ENCODE measurements around the gene PDXP.

Gene PDXP

DNA sequence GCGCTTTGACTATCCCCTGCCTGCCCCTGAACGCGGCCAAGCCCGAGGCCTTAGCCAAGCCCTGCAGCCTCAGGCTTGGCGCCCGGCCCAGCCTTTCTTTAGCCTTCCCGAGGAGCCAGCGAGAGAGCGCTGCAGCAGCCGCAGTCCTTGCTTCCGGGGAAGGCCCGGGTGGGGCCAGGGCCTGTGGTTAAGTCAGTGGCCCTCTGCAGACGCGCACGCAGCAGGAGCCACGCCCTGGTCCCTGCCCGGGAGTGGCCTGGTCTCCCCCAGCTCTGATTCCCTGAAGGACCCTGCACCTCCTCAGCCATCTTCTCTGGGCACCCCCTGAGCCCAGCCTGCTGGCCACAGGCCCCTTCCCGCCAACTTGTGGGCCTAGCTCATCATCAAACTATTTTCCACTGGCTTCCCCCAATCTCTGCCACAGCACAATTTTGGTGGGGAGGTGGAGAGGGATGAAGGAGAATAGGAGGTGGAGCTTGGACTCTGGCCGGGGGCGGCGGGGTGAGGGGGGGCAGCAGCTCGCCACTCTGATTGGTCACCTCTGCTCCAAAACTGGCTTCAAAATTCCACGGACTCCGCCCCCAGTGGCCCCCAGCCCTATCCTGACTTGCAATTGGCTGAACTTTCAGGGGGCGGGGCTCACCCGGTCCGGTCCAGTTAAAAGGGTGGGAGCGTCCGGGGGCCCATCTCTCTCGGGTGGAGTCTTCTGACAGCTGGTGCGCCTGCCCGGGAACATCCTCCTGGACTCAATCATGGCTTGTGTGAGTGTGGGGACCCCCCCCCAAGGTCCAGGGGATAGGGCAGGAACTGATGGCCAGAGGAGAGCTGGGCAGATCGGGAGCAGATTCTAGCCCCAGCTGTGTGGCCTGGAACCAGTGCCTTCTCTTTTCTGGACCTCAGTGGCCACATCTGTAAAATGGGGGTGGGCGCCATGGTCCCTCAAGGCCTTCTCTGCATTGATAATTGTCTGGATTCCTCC, 16.7 kb downstream of the PDXP start, which contains the start of gene LGALS1 (continued):
- peak; percentile 83 for TF ChIP-seq ZBTB44 (tag by site-specific recombination; IDR thresholded peaks at IDR 0.05)
- no peak for TF ChIP-seq ZNF214 (tag by site-specific recombination; IDR thresholded peaks at IDR 0.05; ENCODE audit: borderline replicate concordance)
- TF ChIP-seq ZNF623 (tag by site-specific recombination; IDR thresholded peaks at IDR 0.05), result 0 out of 2 replicates have a peak, but pooled peaks have one; percentile 7
- TF ChIP-seq ZNF416 (tag by site-specific recombination; IDR thresholded peaks at IDR 0.05), result no peak
- no peak for TF ChIP-seq ZNF433 (tag by site-specific recombination; IDR thresholded peaks at IDR 0.05; ENCODE audit: low read depth)
- TF ChIP-seq ZNF560 (tag by site-specific recombination; IDR thresholded peaks at IDR 0.05; ENCODE audit: borderline replicate concordance), result no peak
- no peak for TF ChIP-seq ZNF76 (tag by site-specific recombination; IDR thresholded peaks at IDR 0.05; ENCODE audit: borderline replicate concordance, low read depth)
- TF ChIP-seq ZSCAN23 (tag by site-specific recombination; IDR thresholded peaks at IDR 0.05), result no peak
- TF ChIP-seq ZNF391 (tag by site-specific recombination; IDR thresholded peaks at IDR 0.05; ENCODE audit: borderline replicate concordance, low read depth), result no peak
- no peak for TF ChIP-seq ZNF473 (tag by site-specific recombination; IDR thresholded peaks at IDR 0.05)
- TF ChIP-seq MZF1 (tag by site-specific recombination; IDR thresholded peaks at IDR 0.05; ENCODE audit: borderline replicate concordance), result no peak
- TF ChIP-seq ZNF146 (tag by site-specific recombination; IDR thresholded peaks at IDR 0.05), result no peak
- no peak; the same call in 1 of the 2 replicates for TF ChIP-seq ZSCAN30 (tag by site-specific recombination; IDR thresholded peaks at IDR 0.05)
- TF ChIP-seq ZNF155 (tag by site-specific recombination; IDR thresholded peaks at IDR 0.05), result no peak
- no peak for TF ChIP-seq ZNF792 (tag by site-specific recombination; IDR thresholded peaks at IDR 0.05)
- TF ChIP-seq, protein P1, sequence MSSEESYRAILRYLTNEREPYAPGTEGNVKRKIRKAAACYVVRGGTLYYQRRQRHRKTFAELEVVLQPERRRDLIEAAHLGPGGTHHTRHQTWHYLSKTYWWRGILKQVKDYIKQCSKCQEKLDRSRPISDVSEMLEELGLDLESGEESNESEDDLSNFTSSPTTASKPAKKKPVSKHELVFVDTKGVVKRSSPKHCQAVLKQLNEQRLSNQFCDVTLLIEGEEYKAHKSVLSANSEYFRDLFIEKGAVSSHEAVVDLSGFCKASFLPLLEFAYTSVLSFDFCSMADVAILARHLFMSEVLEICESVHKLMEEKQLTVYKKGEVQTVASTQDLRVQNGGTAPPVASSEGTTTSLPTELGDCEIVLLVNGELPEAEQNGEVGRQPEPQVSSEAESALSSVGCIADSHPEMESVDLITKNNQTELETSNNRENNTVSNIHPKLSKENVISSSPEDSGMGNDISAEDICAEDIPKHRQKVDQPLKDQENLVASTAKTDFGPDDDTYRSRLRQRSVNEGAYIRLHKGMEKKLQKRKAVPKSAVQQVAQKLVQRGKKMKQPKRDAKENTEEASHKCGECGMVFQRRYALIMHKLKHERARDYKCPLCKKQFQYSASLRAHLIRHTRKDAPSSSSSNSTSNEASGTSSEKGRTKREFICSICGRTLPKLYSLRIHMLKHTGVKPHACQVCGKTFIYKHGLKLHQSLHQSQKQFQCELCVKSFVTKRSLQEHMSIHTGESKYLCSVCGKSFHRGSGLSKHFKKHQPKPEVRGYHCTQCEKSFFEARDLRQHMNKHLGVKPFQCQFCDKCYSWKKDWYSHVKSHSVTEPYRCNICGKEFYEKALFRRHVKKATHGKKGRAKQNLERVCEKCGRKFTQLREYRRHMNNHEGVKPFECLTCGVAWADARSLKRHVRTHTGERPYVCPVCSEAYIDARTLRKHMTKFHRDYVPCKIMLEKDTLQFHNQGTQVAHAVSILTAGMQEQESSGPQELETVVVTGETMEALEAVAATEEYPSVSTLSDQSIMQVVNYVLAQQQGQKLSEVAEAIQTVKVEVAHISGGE (tag by site-specific recombination; conservative IDR thresholded peaks at IDR 0.05; ENCODE audit: low read depth), result no peak
- peak; percentile 75 for TF ChIP-seq ZEB2 (tag by site-specific recombination; IDR thresholded peaks at IDR 0.05)
- TF ChIP-seq ZNF830 (tag by site-specific recombination; IDR thresholded peaks at IDR 0.05; ENCODE audit: low read depth), result no peak
- no peak for TF ChIP-seq ZNF791 (tag by site-specific recombination; IDR thresholded peaks at IDR 0.05)
- TF ChIP-seq HOXA7 (CRISPR knock-in tag; IDR thresholded peaks at IDR 0.05; ENCODE audit: borderline replicate concordance), result no peak
- TF ChIP-seq, protein P2, sequence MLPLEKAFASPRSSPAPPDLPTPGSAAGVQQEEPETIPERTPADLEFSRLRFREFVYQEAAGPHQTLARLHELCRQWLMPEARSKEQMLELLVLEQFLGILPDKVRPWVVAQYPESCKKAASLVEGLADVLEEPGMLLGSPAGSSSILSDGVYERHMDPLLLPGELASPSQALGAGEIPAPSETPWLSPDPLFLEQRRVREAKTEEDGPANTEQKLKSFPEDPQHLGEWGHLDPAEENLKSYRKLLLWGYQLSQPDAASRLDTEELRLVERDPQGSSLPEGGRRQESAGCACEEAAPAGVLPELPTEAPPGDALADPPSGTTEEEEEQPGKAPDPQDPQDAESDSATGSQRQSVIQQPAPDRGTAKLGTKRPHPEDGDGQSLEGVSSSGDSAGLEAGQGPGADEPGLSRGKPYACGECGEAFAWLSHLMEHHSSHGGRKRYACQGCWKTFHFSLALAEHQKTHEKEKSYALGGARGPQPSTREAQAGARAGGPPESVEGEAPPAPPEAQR (tag by site-specific recombination; IDR thresholded peaks at IDR 0.05), result no peak
- TF ChIP-seq BCL11B (tag by site-specific recombination; IDR thresholded peaks at IDR 0.05; ENCODE audit: low read depth), result no peak
- TF ChIP-seq, protein P3, sequence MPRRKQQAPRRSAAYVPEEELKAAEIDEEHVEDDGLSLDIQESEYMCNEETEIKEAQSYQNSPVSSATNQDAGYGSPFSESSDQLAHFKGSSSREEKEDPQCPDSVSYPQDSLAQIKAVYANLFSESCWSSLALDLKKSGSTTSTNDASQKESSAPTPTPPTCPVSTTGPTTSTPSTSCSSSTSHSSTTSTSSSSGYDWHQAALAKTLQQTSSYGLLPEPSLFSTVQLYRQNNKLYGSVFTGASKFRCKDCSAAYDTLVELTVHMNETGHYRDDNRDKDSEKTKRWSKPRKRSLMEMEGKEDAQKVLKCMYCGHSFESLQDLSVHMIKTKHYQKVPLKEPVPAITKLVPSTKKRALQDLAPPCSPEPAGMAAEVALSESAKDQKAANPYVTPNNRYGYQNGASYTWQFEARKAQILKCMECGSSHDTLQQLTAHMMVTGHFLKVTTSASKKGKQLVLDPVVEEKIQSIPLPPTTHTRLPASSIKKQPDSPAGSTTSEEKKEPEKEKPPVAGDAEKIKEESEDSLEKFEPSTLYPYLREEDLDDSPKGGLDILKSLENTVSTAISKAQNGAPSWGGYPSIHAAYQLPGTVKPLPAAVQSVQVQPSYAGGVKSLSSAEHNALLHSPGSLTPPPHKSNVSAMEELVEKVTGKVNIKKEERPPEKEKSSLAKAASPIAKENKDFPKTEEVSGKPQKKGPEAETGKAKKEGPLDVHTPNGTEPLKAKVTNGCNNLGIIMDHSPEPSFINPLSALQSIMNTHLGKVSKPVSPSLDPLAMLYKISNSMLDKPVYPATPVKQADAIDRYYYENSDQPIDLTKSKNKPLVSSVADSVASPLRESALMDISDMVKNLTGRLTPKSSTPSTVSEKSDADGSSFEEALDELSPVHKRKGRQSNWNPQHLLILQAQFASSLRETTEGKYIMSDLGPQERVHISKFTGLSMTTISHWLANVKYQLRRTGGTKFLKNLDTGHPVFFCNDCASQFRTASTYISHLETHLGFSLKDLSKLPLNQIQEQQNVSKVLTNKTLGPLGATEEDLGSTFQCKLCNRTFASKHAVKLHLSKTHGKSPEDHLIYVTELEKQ (tag by site-specific recombination; IDR thresholded peaks at IDR 0.05; ENCODE audit: borderline replicate concordance), result no peak
- TF ChIP-seq ZIC2 (tag by site-specific recombination; IDR thresholded peaks at IDR 0.05), result peak; percentile 77
- TF ChIP-seq ZNF580 (tag by site-specific recombination; IDR thresholded peaks at IDR 0.05), result 0 out of 2 replicates have a peak, but pooled peaks have one; percentile 41
- no peak for TF ChIP-seq ZNF549 (tag by site-specific recombination; IDR thresholded peaks at IDR 0.05)
- TF ChIP-seq, protein P4, sequence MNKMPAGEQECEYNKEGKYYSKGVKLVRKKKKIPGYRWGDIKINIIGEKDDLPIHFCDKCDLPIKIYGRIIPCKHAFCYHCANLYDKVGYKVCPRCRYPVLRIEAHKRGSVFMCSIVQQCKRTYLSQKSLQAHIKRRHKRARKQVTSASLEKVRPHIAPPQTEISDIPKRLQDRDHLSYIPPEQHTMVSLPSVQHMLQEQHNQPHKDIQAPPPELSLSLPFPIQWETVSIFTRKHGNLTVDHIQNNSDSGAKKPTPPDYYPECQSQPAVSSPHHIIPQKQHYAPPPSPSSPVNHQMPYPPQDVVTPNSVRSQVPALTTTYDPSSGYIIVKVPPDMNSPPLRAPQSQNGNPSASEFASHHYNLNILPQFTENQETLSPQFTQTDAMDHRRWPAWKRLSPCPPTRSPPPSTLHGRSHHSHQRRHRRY (tag by site-specific recombination; IDR thresholded peaks at IDR 0.05), result no peak

Data from HEK293 (cell line).